ENCODE data around the gene EAPP.
A peak's percentile ranks its signal among the peaks of the same experiment; 100 is the strongest.

The EAPP gene

GRCh38 chr14:34496679-34497513 lies 42.6 kb downstream of the EAPP start:
- peak; percentile 42 for TF ChIP-seq CTCF (IDR thresholded peaks at IDR 0.05; ENCODE audit: low read depth, low read length)
- DNase-seq (ENCODE audit: extremely low read depth, low read depth), result peak; percentile 96

DNA sequence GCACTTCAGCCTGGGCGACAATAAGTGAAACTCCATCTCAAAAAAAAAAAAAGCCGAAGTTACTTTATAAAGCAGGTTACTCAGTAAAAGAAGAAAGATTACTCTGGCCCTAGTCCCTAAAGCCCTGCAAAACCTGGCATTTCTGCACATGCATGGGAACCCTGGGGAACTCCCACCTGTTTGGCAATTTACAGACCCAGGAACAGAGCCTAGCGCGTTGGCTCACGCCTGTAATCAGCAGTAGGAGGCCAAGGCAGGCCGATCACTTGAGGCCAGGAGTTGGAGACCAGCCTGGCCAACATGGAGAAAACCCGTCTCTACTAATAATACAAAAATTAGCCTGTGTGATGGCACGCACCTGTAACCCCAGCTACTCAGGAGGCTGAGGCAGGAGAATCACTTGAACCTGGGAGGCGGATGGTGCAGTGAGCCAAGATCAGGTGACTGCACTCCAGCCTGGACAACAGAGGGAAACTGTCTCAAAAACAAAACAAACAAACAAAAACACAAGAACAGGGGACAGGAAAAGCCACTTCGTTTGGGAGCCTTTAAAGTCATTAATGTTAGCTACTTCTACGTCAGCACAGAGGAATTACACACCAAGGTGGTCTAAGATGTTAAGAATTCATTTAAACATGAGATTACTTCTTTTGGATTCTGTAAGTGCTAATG lies 43.4 kb downstream of the EAPP start:
- DNase-seq (ENCODE audit: extremely low read depth, low read depth), result no peak
- no peak for TF ChIP-seq CTCF (IDR thresholded peaks at IDR 0.05; ENCODE audit: low read depth, low read length)

- no peak for DNase-seq (ENCODE audit: extremely low read depth, low read depth)
- TF ChIP-seq CTCF (IDR thresholded peaks at IDR 0.05; ENCODE audit: low read depth, low read length), result no peak
Measured at GRCh38 chr14:34489324-34489723, 50.2 kb downstream of the EAPP start.

DNA sequence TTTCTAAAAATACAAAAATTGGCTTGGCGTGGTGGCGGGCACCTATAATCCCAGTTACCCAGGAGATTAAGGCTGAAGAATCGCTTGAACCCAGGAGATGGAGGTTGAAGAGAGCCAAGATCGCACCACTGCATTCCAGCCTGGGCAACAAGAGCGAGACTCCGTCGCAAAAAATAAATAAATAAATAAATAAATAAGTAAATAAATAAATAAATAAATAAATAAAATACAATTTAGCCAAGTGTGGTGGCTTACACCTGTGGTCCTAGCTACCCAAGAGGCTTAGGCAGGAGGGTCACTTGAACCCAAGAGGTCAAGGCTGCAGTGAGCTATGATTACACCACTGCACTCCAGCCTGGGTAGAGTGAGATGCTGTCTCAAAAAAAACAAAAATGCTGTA lies 51.0 kb downstream of the EAPP start:
- no peak for DNase-seq (ENCODE audit: extremely low read depth, low read depth)

DNA sequence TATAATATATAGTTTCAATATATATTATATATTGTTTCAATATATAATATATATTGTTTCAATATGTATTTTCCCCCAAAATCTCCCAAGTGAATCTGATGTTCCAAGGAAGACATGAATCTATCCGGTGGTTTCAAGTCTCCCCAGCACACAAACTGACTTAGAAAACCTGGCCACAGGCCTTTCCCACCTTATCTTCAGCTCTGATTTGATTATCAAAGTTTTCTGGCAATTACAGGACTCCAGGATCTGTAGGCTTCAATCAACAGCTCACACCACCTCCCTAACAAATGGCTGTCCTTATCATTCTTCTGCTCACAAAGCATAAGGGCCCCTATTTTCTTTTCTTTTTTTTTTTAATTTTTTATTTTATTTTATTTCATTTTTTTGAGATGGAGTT lies 54.8 kb downstream of the EAPP start:
- no peak for TF ChIP-seq CTCF (IDR thresholded peaks at IDR 0.05; ENCODE audit: low read depth, low read length)
- no peak for DNase-seq (ENCODE audit: extremely low read depth, low read depth)

More for the DNA sequence above, 51.0 kb downstream of the EAPP start:
- no peak for TF ChIP-seq CTCF (IDR thresholded peaks at IDR 0.05; ENCODE audit: low read depth, low read length)

DNA sequence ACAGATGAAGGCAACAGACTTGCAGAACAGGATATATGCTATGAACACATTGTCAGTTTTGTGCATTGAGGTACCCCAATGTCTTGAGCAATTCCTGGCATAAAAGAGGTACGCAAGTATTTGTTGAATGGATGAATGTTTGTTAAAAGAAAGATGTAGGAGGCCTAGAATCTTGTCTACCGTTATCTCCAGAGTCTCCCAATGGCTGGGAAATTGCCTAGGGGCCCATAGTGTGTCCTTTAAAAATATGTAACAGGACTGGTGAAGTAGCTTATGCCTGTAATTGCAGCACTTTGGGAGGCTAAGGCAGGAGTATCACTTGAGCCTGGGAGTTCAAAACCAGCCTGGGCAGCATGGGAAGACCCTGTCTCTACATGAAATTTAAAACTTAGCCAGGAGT lies 57.0 kb downstream of the EAPP start:
- no peak for TF ChIP-seq CTCF (IDR thresholded peaks at IDR 0.05; ENCODE audit: low read depth, low read length)
- no peak for DNase-seq (ENCODE audit: extremely low read depth, low read depth)

GRCh38 chr14:34479694-34480093 lies 59.8 kb downstream of the EAPP start:
- DNase-seq (ENCODE audit: extremely low read depth, low read depth), result no peak
- no peak for TF ChIP-seq CTCF (IDR thresholded peaks at IDR 0.05; ENCODE audit: low read depth, low read length)
